Panc1 (cell line): Measurements from ENCODE around the gene KAZN. TPM values are rescaled to one million over a fixed set of nuclear protein-coding genes. Genes with fewer than 3 reads are reported as not detected.

ENCODE experiments used
- ATAC-seq: fragments of 200-7000 bp; cut with Tn5 transposase; 2 replicates; pipeline ENCODE4 v1.9.1; 2020; ENCODE audit warnings: mild to moderate bottlenecking, moderate library complexity
- BruUV-seq: library from RNA; stranded (reverse); fragments of 400-500 nt; replicated peaks from 2 replicates; lab custom pipeline; 2021; lab: Mats Ljungman, UMichigan
- CTCF ChIA-PET: fragments of 300-600 bp; sonication (Branson Sonifier 250); formaldehyde crosslinking; loops from one replicate; lab custom pipeline; 2022; ENCODE audit warnings: antibody characterized with exemption; lab: Charles Lee
- POLR2A ChIA-PET: fragments of 300-600 bp; sonication (Branson Sonifier 250); formaldehyde crosslinking; loops from one replicate; lab custom pipeline; 2022; ENCODE audit warnings: antibody characterized with exemption; lab: Charles Lee
- DNase-seq: peaks from one replicate; pipeline ENCODE4 v3.0.0-alpha.2; 2010; ENCODE audit warnings: low read depth, low spot score
- H3K27ac ChIP-seq: 2 replicates; pipeline ENCODE4 v1.5.1; 2011; ENCODE audit warnings: mild to moderate bottlenecking, low read length, inconsistent platforms
- H3K27me3 ChIP-seq: fragments of 200-500 bp; sonication (Bioruptor generic); 2 replicates; pipeline ENCODE4 v1.6.0; 2014; ENCODE audit warnings: low read length, inconsistent platforms; ENCODE audit not compliant: control insufficient read depth, insufficient read depth
- H3K36me3 ChIP-seq: fragments of 200-500 bp; sonication (Bioruptor generic); 2 replicates; pipeline ENCODE4 v1.5.1; 2014; ENCODE audit warnings: inconsistent platforms, mild to moderate bottlenecking, low read length, moderate library complexity; ENCODE audit not compliant: control insufficient read depth, insufficient read depth
- H3K4me1 ChIP-seq: 2 replicates; pipeline ENCODE4 v1.5.1; 2011; ENCODE audit warnings: inconsistent platforms, mild to moderate bottlenecking, low read length, moderate library complexity; ENCODE audit not compliant: control insufficient read depth, insufficient read depth
- H3K4me3 ChIP-seq, 2 experiments: 2 replicates each; pipeline ENCODE4 v1.5.1; 2011 to 2012; ENCODE audit warnings: low read depth in 2 of 2, low read length in 2 of 2, mild to moderate bottlenecking in 2 of 2, inconsistent platforms in 1 of 2, moderate library complexity in 1 of 2
- H3K9me3 ChIP-seq: fragments of 200-500 bp; sonication (Bioruptor generic); 2 replicates; pipeline ENCODE4 v1.5.1; 2014; ENCODE audit warnings: low read depth, mild to moderate bottlenecking, inconsistent platforms, low read length, moderate library complexity; ENCODE audit not compliant: control insufficient read depth, insufficient read depth
- CTCF ChIP-seq: fragments of 450-650 bp; IDR thresholded peaks from 2 replicates; pipeline ENCODE4 v1.5.1; 2017; ENCODE audit warnings: mild to moderate bottlenecking
- POLR2AphosphoS5 ChIP-seq: IDR thresholded peaks from 2 replicates; pipeline ENCODE4 v1.6.1; 2012; ENCODE audit warnings: mild to moderate bottlenecking, low read depth, low read length, moderate library complexity
- SIN3A ChIP-seq: IDR thresholded peaks from 2 replicates; pipeline ENCODE4 v1.6.1; 2012; ENCODE audit warnings: low read depth, mild to moderate bottlenecking, low read length, moderate library complexity, borderline replicate concordance; ENCODE audit not compliant: insufficient read depth
- TCF7L2 ChIP-seq: IDR thresholded peaks from 2 replicates; pipeline ENCODE4 v1.6.1; 2011; ENCODE audit warnings: mild to moderate bottlenecking, low read depth, low read length, inconsistent platforms
- in situ Hi-C: cut with HindIII; loops from 2 replicates; pipeline ENCODE4 v1.10.0; 2016; ENCODE audit warnings: low sequenced_read_pairs, low pct_unique_long_range_greater_than_20kb
- intact Hi-C: fragments of 100-400 bp; cut with micrococcal nuclease; formaldehyde crosslinking; loops from one replicate; pipeline ENCODE4 v1.10.0; 2022; ENCODE audit not compliant: unreplicated experiment
- total RNA-seq: library from RNA; stranded (reverse); gene quantifications from one replicate; pipeline ENCODE4 v1.2.1, GENCODE V29; 2021; ENCODE audit not compliant: unreplicated experiment
- TF ChIP-seq, protein P1 (sequence below), 2 experiments: IDR thresholded peaks; 2 replicates each; pipeline ENCODE4 v1.6.1; 2011 to 2012; ENCODE audit warnings: low read depth in 2 of 2, control low read depth in 1 of 2, low read length in 1 of 2, mild to moderate bottlenecking in 1 of 2, moderate library complexity in 1 of 2; ENCODE audit not compliant: insufficient read depth in 1 of 2

Gene KAZN
- total RNA-seq, 1 experiment from 2014 or later: 6.6 TPM

DNA sequence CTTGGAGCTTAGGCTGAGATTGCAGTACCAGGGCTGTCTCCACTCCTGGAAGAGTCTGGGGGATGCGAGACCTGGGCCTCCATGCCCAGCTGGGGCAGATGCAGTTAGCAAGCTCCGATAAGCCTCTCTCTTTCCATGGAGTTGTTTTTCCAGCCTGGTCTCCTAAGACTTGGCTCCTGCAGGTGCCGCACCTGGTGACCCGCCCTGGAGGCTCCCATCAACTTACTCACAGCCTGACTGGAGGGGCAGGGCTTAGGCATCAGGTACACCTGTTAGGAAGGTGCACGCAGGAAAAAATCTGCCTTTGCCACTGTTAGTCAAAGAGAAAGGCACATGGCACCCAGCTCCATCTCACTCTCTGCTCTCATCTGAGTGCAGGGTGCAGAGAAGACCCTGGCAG, 356.9 kb downstream of the KAZN start:
- no TSS peak for BruUV-seq
- in situ Hi-C loops: no loop called here

GRCh38 chr1:14955976-14956375, 357.5 kb downstream of the KAZN start:
- ATAC-seq (no peak), DNase-seq (no peak)
- no peaks in the 10 kb centered on the region for H3K9me3 ChIP-seq
- CTCF ChIA-PET: no interaction called here
- no peaks in the 10 kb centered on the region for H3K4me1 ChIP-seq
- TF ChIP-seq POLR2AphosphoS5: no peak
- TF ChIP-seq TCF7L2: no peak
- TF ChIP-seq, protein P1, sequence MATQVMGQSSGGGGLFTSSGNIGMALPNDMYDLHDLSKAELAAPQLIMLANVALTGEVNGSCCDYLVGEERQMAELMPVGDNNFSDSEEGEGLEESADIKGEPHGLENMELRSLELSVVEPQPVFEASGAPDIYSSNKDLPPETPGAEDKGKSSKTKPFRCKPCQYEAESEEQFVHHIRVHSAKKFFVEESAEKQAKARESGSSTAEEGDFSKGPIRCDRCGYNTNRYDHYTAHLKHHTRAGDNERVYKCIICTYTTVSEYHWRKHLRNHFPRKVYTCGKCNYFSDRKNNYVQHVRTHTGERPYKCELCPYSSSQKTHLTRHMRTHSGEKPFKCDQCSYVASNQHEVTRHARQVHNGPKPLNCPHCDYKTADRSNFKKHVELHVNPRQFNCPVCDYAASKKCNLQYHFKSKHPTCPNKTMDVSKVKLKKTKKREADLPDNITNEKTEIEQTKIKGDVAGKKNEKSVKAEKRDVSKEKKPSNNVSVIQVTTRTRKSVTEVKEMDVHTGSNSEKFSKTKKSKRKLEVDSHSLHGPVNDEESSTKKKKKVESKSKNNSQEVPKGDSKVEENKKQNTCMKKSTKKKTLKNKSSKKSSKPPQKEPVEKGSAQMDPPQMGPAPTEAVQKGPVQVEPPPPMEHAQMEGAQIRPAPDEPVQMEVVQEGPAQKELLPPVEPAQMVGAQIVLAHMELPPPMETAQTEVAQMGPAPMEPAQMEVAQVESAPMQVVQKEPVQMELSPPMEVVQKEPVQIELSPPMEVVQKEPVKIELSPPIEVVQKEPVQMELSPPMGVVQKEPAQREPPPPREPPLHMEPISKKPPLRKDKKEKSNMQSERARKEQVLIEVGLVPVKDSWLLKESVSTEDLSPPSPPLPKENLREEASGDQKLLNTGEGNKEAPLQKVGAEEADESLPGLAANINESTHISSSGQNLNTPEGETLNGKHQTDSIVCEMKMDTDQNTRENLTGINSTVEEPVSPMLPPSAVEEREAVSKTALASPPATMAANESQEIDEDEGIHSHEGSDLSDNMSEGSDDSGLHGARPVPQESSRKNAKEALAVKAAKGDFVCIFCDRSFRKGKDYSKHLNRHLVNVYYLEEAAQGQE (IDR thresholded peaks at IDR 0.05; ENCODE audit: insufficient read depth in 1 of 2, low read depth in 2 of 2, low read length in 1 of 2): no peak
- no peak for TF ChIP-seq CTCF
- TF ChIP-seq SIN3A: no peak
- H3K27ac ChIP-seq: no peak overlapping the region
- BruUV-seq: no TSS peak
- intact Hi-C loops (no loop called here), in situ Hi-C loops (no loop called here)
- H3K36me3 ChIP-seq: no peaks in the 10 kb centered on the region
- no peaks in the 10 kb centered on the region for H3K27me3 ChIP-seq
- H3K4me3 ChIP-seq: no peak overlapping the region
- POLR2A ChIA-PET: no interaction called here

More for the DNA sequence above, 356.9 kb downstream of the KAZN start:
- Histone ChIP-seq H3K4me3 (no peak overlapping the region), H3K4me1 (no peaks in the 10 kb centered on the region), H3K27me3 (no peaks in the 10 kb centered on the region), H3K36me3 (no peaks in the 10 kb centered on the region), H3K27ac (no peak overlapping the region), H3K9me3 (no peaks in the 10 kb centered on the region)
- ChIA-PET CTCF (no interaction called here), POLR2A (interaction anchor here (0.6 kb wide), 1 partner anchor 720 kb away, joined by 3 read pairs; no protein-coding TSS in a partner anchor)
- no peak for TF ChIP-seq POLR2AphosphoS5
- TF ChIP-seq, protein P1 (IDR thresholded peaks at IDR 0.05; ENCODE audit: insufficient read depth in 1 of 2, low read depth in 2 of 2, low read length in 1 of 2): no peak
- TF ChIP-seq TCF7L2: no peak
- no peak for TF ChIP-seq CTCF
- TF ChIP-seq SIN3A: no peak
- ATAC-seq (no peak), DNase-seq (no peak)
- intact Hi-C loops: no loop called here
